NCI-H2107 treated with DMSO at 0.1 percent for 48 hours (cell line): ENCODE data around the gene NLRP5.
"Not testable (repeated sequence)": the region's sequence is repeated elsewhere in the genome, so short reads cannot be mapped to it uniquely, and the experiment has no call there.

Experiments
- DNase-seq: peaks from one replicate; lab custom pipeline; 2025; ENCODE audit not compliant: unreplicated experiment; lab: John Stamatoyannopoulos, UW

NLRP5 gene

GRCh38 chr19:55986487-55986886, at the start of gene NLRP5:
NLRP5 (plus strand) TSS chr19:55986775.
- DNase-seq = no peak

- DNase-seq = no peak
Observed at GRCh38 chr19:55939206-55939605, 47.4 kb upstream of the NLRP5 start.

- DNase-seq = no peak
Observed at GRCh38 chr19:55940306-55940705, 46.3 kb upstream of the NLRP5 start.

GRCh38 chr19:55947532-55947931, 39.0 kb upstream of the NLRP5 start, which contains the start of gene NLRP8:
NLRP8 (plus strand) TSS chr19:55947832.
- DNase-seq = no peak

- DNase-seq = not testable (repeated sequence)
Observed at GRCh38 chr19:55950566-55950965, 36.0 kb upstream of the NLRP5 start.

GRCh38 chr19:55956431-55956830, 30.1 kb upstream of the NLRP5 start:
- DNase-seq = no peak

GRCh38 chr19:55958356-55958755, 28.2 kb upstream of the NLRP5 start:
- DNase-seq = no peak

GRCh38 chr19:55959996-55960675, 26.4 kb upstream of the NLRP5 start:
- DNase-seq = no peak

- no peak for DNase-seq
Observed at GRCh38 chr19:55962186-55962585, 24.4 kb upstream of the NLRP5 start.

GRCh38 chr19:55973982-55974381, 12.6 kb upstream of the NLRP5 start:
- no peak for DNase-seq

- DNase-seq = no peak
Observed at GRCh38 chr19:55980415-55980814, 6.2 kb upstream of the NLRP5 start.

- no peak for DNase-seq
Observed at GRCh38 chr19:55985254-55985653, 1.3 kb upstream of the NLRP5 start.

GRCh38 chr19:55990831-55991230, 4.3 kb downstream of the NLRP5 start:
- no peak for DNase-seq

- DNase-seq = no peak
Observed at GRCh38 chr19:55993492-55993891, 6.9 kb downstream of the NLRP5 start.

- no peak for DNase-seq
Observed at GRCh38 chr19:56014765-56015164, 28.2 kb downstream of the NLRP5 start.

- no peak for DNase-seq
Observed at GRCh38 chr19:56015756-56016155, 29.2 kb downstream of the NLRP5 start.

- not testable (repeated sequence) for DNase-seq
Observed at GRCh38 chr19:56019325-56019724, 32.8 kb downstream of the NLRP5 start.

GRCh38 chr19:56020355-56020975, 33.9 kb downstream of the NLRP5 start:
- DNase-seq = not testable (repeated sequence)

- no peak for DNase-seq
Observed at GRCh38 chr19:56026769-56027168, 40.2 kb downstream of the NLRP5 start.

- no peak for DNase-seq
Observed at GRCh38 chr19:56053596-56053995, 67.0 kb downstream of the NLRP5 start.

GRCh38 chr19:56066152-56067023, 79.8 kb downstream of the NLRP5 start:
- DNase-seq = peak; percentile 34

- no peak for DNase-seq
Observed at GRCh38 chr19:56069642-56070041, 83.1 kb downstream of the NLRP5 start.
